Fibroblast of peridontal ligament (primary cell): ENCODE measurements around the gene KRTAP15-1.

Experiments used
- DNase-seq: peaks from one replicate; pipeline ENCODE4 v3.0.0-alpha.2; 2010; ENCODE audit errors: extremely low read depth

KRTAP15-1 gene, protein sequence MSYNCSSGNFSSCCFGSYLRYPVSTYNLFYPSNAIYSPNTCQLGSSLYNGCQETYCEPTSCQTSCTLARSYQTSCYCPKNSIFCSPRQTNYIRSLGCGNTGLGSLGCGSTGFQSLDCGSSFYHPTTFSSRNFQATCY

DNA sequence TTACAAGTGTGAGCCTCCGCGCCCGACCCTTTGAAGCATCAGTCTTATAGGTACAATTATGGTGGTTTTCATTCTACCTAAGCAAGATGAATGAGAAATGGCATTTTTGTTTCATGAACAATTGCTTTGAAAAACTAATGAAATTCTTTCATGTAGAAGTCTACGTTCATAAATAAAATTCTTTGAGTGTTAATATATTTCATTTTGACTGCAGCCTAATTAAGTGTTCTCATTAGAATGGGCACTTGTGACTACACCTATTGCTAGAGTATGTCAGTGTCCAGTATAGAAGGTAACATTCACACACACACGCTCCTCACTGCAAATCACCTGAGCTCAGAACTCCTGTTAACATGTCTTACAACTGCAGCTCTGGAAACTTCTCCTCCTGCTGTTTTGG, at the start of gene KRTAP15-1:
KRTAP15-1 (plus strand) TSS at position 301 of the 400 bp plus-strand sequence; CDS start at position 354, 53 bp downstream.
- DNase-seq, result no peak

DNA sequence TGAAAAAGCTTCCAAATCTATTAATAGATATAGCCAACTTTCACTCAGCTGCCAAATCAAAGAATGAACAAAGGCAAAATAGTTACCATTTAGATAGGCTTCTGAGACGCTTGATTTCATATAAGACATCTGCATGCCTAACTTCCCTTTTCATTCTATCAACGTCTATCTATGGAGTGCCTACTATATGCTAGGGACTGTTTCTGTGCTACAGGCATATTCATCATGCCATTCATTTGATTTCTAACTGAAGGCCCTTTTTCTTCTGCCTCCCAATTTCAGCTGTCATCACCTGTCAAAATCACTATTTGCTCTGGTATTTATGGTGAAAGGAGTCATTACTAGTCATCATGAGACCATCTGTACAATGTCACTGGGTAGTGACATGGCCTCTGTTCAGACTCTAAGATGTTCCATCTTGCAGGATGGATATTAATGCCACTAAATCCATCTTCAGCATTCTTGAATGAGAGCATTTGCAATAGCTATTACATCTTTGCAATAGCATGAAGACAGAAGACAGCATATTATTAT, 48.5 kb upstream of the KRTAP15-1 start:
- no peak for DNase-seq

DNA sequence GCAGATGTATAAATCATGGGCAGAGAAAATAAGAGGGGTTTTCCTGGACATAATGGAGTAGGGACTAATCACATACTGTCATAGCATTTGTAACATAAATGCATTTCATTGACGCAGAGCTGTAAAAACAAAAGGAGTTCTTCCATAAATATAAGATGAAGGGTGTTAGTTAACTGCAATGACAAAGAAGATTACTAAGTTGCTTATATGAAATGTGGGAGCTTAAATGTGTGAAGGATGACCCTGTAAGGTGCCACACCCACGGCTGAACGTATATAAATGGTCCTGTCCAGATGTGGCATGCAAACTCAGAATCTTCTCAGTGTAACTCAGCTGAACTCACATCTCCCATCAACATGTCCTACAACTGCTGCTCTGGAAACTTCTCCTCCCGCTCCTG, 44.3 kb upstream of the KRTAP15-1 start, which contains the start of gene KRTAP13-1:
KRTAP13-1 (plus strand) TSS at position 301 of the 400 bp plus-strand sequence; CDS start at position 357, 56 bp downstream.
- no peak for DNase-seq

DNA sequence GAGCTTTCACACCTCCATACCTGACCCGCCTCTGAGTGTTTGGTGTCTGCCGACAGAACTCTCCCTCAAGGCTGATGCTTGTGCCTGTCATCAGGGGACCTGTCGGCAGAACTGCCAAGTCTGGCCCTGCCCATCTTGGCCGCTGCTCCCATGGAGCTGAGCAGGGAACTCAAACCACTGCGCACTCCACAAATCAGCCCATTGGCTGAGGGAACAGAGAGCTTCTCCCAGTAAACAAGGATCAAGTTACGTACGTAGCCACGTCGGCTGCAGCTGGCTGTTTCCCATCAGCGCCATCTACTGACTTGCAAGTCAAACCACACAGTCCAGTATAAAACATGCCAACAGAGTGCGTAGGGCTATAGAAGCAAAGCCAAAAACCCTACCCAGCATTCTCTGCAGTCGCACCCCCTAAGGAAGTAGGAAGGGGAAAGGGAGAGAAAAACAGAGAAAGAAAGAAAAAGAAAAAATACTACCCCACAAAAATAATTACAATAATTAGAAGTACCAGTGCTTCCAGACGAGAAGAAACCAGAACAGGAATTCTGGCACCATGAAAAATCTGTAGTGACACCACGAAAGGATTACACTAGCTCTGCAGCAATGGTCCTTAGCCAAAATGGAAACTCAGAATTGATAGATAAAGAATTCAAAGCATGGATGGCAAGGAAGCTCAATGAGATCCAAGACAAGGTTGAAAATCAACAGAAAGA, 31.1 kb upstream of the KRTAP15-1 start:
- no peak for DNase-seq

DNA sequence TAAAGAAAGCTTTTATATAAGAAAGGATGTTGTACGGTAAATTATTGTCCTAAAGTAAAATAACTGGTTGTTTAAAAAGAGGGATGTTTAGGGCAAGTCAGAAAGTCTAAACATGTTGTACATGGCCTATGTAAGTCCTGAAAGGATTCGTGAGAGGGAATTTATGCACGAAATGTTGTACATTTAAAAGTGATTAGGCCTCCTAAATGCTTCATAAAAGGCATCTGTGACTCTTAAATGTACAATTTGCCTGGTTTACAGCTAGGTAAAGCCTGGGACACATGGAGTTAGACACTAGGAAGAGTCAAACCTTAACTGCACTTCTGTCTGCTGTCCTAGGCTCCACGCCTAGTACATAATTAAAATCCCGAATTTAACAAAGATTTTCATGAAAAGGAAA, 24.1 kb upstream of the KRTAP15-1 start:
- DNase-seq, result no peak

DNA sequence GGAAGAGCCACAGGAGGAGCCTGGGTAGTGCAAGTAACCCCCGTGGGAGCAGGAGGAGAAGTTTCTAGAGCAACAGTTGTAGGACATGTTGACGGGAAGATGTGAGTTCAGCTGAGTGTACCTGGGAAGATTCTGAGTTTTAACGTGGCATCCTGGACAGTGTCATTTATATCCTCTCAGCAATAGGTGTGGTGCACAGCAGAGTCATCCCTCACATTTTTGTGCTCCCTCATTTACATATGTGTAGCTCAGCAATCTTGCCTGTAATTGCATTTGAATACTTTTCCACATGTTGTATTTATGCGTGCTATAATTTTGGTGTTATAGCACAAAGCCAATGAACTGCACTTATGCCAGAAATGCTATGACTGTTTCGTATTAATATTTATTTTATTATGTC, 14.2 kb upstream of the KRTAP15-1 start, which contains the start of gene KRTAP13-3:
KRTAP13-3 (minus strand) TSS at position 101 of the 400 bp plus-strand sequence; CDS start at position 87, 14 bp downstream.
- DNase-seq, result no peak

DNA sequence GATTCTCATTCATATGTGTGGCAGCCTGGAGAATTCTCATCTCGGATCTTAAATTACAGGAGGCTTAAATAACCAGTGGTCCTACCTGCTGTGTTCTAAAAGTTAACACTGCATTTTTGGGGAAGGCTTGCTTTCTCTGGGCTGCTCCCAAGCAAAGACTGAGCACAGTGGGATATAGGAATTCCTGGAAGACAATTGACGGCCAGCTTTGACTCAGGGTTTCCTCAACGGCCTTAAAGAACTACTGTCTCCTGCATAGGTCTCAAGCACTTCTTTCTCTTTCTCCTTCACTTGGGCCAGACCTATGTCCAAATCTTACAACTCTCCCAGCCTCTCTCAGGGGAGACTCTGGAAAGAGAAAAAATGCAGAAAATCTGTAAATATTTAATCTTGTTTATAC, 13.3 kb upstream of the KRTAP15-1 start:
- no peak for DNase-seq

DNA sequence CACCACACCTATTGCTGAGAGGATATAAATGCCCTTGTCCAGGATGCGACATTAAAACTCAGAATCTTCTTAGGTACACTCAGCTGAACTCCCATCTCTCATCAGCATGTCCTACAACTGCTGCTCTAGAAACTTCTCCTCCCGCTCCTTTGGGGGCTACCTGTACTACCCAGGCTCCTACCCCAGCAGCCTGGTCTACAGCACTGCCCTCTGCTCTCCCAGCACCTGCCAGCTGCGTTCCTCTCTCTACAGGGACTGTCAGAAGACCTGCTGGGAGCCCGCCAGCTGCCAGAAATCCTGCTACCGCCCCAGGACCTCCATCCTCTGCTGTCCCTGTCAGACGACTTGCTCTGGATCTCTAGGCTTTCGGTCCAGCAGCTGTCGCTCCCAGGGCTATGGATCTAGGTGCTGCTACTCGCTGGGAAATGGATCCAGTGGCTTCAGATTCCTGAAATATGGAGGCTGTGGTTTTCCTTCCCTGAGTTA, 9.9 kb upstream of the KRTAP15-1 start, which contains the start of gene KRTAP13-4:
KRTAP13-4 (plus strand) TSS at position 51 of the 486 bp plus-strand sequence; CDS start at position 107, 56 bp downstream.
- no peak for DNase-seq

DNA sequence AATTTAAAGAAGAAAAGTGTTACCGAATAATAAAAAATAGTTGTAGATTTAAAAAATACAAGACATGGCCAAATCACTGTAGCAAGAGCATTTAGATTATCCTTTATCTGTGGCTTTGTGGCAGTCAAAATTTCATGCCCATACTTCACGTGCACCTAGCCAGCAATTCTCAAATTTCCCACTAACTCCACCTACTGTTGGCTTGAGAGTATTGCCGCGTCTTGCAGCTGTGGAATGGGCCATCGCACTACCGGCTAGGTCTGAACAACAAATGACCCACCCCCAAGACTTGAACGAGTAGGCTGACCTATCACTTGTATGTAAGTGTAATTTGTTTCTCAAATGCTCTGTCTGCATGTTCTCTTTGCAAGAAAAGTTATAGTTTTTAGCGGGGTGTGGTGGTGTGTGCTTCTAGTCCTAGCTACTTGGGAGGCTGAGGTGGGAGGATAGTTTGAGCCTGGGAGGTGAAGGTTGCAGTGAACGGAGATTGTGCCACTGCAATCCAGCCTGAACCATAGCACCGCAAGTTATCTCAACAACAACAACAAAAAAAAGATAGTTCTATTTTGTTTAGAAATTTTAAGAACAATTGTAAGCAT, 5.9 kb upstream of the KRTAP15-1 start:
- DNase-seq, result no peak

DNA sequence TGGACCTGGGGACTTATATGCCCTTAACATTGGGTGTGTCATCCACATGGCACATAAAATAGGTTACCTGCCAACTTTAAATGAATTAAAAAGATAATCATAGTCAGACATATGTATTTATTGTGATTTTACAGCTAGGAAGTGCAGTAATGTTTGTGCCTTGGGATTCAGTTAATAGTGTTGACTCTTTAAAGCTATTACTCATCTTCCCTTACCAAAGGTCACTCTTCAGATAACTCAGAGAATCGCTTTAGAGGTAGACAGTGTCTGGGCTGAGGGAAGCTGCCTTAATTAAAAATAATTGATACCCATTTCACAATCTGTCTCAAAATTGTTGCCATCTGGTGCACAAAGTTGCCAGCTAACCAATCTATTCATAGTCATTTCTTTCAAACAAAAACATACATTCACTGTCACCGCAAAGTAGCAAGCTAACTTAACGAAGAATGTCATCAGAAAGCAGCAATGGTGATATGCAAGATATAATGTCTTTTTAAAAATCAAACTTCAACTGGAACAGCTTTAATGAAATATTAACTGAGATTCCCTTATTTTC, 3.0 kb upstream of the KRTAP15-1 start:
- no peak for DNase-seq

DNA sequence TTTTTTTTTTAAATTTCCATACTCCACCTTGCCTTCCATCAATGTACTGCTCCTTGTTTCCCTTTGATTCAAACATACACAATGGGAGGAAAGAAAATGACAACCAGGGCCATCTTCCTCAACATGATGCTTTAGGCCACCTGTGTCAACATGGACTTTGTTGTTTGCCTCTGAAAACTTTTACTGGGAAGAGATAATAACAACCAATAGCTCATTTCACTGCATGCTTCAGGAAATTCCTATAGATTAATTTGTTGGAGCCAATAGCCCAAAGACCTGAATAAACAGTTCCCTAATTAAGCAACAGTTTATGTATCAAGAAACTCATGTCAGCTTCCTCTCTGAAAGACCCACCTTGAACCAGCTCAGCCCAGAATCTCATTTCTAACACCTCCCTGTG, 3.2 kb downstream of the KRTAP15-1 start:
- DNase-seq, result no peak

DNA sequence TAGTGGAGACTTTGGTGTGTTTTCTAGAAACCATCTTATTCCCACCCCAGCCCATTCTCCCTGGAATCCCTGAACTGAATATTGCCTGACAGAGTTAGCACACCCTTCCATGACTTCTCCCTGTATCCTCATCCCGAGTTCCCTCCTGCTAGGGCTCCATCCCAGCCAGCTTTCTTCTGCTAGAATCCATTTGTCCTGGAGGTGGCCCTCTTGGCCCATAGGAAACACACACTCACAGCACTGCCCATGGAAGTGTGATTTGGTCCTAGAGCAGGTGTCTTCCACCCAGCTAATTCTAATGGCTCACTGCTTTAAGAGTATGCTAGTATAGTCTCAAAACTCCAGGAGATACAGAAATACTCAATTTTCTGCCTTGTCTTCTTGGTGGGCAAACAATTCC, 4.1 kb downstream of the KRTAP15-1 start:
- DNase-seq, result no peak

DNA sequence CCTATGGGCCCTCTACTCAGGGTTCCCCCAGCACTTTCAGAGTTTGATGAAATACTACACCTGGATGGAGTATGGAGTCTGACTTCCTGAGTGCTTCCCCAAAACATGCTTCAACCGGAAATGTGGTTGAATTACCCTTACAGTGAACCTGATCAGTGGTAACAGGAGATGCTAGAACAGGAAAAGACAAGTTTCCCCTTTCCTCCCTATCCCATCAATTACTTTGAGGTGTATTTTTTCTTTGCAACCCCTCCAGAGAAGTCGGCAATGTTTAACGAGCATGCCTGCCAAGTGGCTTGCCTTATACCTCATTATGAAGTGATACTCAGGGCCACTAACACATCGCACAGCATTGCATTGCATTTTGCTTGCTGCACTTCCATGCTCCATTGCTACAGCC, 7.0 kb downstream of the KRTAP15-1 start:
- no peak for DNase-seq

DNA sequence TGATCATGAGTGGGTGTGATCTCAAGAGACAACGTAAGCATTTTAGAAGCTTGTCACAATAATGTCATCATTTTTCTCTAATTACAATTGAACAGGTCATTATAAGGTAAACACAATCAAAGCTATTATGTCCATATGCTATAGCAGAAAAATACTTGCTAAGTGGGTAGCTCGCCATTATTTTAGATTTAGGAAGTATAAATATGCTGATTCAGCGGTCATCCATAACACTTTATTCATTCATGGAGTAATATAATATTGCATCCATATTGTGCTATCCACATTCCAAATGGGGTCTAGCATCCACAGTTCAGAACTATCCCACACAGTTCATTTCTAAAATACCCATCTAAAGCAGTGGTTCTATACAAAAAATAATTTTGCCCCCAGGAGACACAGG, 8.4 kb downstream of the KRTAP15-1 start:
- DNase-seq, result no peak

DNA sequence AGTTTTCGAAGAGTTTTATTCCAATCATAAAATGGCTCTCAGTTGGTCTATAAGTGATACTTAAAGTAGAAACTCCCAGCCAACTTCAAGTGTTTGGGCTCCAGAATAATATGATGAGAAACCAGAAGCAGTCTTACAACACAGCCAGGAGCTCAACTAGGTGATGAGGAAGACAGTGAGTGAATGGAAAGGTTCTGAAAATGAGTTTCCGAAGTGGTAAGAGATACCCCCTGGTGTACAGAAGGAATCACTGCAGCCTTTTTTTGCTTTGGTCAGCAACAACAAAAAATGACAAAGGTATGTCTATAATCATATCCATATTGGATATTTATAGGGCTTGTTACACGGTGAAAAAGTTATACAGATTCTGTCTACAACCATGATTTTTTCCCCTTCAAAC, 23.6 kb downstream of the KRTAP15-1 start:
- no peak for DNase-seq

DNA sequence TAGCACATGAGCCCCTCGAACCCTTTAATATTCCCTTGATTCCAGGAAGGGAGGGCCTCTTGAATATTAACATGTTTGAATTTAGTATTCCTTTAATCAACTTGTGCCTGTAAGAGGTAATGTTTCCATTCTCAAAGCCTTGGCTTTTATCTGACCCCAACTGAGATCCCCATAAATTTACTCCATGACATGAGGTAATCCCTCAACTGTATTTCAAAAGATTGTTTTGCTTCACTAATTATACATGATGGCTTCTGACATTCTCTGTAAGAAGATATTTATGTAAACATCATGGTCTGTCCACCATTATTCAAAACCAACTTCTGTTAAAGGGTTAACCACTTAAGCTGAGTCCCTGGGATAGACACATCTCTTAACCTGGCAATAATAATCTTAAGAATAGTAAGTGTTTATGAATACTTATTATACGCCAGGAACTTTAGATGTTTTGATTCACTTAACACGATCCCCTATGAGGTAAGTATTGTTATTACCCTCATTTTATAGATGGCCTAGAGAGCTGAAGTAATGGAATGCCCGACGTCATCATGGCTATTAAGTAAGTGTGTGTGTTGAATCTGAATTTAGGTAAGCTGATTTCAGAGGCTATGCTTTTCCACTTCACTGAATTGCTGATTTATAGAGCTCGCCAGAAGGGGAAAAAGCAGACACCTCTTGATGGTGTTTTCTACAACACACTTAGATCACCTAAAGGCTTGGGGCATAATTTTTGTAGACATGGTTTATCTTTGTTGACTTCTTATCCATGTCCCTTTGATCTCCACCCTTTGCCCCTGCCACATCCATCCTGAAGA, 29.0 kb downstream of the KRTAP15-1 start:
- DNase-seq, result no peak

DNA sequence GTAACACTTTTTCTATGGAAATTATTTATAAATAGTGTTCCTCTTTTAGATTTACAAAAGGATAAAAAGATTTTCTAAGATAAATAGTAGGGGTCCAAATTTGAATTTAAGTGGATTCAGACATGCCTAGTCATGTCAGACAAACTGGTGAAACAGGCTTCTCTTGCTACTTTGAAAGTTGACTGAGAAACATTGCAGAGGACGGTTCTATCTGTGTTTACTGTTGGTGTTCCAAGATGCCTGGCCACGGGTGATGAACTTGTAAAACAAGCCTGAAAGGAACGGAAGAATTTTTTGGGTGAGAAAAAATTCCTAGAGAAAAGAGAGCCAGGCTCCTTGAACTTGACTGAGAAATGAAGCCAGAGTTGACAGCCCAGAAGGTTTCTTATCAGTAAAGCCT, 37.9 kb downstream of the KRTAP15-1 start:
- DNase-seq, result no peak

DNA sequence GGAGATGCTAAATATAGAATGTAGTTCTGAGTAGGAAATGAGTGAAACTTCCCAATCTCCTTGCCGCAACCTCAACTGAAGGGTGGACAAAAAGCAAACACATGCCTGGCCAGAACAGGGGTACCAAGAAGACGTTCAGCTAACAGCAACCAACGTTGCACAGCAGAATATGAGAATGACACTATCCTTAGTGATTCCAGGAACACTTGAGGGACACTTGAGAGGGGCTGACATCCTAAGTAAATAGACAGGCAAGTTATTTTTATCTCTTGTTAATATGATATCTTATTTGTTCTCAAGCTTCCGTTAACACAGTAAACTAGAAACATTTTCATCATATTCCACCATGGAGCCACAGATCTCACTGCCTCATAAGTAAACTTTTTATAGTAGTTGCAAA, 39.2 kb downstream of the KRTAP15-1 start:
- no peak for DNase-seq

DNA sequence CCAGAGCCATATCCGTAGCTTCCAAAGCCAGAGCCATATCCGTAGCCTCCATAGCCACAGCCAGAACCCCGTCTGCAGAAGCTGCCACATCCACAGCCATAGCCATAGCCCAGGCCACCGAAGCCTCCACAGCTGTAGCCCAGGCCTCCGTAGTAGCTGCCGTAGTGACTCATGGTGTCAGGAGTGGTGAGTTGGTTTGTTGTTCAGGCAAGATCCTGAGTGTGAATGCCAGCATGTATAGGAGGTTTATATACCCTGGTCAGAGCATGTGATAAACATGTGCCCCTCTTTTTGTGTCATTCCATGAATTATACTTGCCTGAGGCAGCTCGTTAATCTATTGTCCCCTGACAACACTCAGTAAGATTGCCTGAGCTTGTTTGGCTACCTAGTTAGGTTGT, 40.1 kb downstream of the KRTAP15-1 start, which contains the start of gene KRTAP19-1:
KRTAP19-1 (minus strand) TSS at position 223 of the 400 bp plus-strand sequence; CDS start at position 173, 50 bp downstream.
- DNase-seq, result no peak

DNA sequence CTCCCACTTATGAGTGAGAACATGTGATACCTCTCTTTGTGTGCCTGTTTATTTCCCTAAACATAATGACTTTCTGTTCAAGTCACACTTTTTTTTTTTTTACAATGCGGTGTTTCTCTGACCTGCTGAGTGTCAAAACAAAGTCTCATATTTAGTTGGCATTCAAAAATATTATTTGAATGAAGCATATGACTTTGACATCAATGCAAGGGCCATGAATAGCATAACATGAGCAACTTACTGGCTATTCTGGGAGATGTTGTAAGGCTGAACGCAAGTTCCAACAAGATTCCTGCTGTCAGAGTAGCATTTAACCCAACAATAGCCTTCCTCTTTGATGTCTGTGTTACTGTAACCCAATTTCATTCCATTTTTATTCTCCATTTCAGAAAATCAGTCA, 42.1 kb downstream of the KRTAP15-1 start:
- DNase-seq, result no peak

DNA sequence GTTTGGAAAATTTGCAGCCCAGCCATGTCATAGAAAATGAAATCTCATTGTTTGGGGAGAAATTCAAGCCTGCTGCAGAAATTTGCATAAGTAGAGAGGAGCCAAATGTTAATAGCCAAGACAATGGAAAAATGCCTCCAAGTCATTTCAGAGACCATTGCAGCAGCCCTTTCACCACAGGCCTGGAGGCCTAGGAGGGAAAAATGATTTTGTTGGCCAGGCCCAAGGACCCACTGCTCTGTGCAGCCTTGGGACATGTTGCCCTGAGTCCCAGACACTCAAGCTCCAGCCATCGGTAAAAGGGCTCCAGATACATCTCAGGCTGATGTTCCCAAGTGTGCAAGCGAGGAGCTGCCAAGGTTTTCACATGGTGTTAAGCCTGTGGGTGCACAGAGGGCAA, 46.1 kb downstream of the KRTAP15-1 start:
- no peak for DNase-seq
